ENCODE data around the gene CHRNA4.

GRCh38 chr20:63405102-63405730, 44.1 kb upstream of the CHRNA4 start:
- TF ChIP-seq CTCF (IDR thresholded peaks at IDR 0.05; ENCODE audit: low read depth, low read length, poor library complexity, severe bottlenecking) (no peak), EZH2phosphoT487 (IDR thresholded peaks at IDR 0.05; ENCODE audit: borderline replicate concordance, low read length) (no peak)

All from DOHH2 (cell line).